PC-3 (cell line): ENCODE results near the gene TMSB15A.

Experiments used
- EZH2 ChIP-seq: fragments of 300-600 bp; sonication (generic); IDR thresholded peaks from one replicate; pipeline ENCODE4 v1.6.1; 2017; ENCODE audit warnings: antibody characterized with exemption, mild to moderate bottlenecking, low read length; ENCODE audit not compliant: unreplicated experiment
- TF ChIP-seq, protein P1 (sequence below): fragments of 300-600 bp; sonication (generic); conservative IDR thresholded peaks from 2 replicates; pipeline ENCODE4 v1.5.1; 2017; ENCODE audit warnings: antibody characterized with exemption, low read depth, mild to moderate bottlenecking, low read length

DNA sequence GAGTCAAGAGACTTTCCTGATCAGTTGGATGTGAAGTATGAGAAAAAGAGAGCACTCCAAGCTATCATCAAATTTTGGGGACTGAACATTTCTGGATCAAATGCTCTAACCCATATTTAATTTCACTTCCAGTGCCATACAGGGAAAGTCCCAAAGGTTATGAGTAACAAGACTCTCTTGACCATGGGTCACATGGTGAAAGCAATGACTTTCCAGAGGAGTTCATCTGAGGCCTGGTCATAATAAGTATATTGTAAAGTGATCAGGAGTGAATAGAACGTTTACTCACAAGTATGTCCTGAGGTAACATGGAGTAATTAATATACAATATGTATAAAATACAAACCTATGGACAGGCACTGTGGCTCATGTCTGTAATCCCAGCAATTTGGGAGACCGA lies 42.1 kb upstream of the TMSB15A start:
- TF ChIP-seq, protein P1, sequence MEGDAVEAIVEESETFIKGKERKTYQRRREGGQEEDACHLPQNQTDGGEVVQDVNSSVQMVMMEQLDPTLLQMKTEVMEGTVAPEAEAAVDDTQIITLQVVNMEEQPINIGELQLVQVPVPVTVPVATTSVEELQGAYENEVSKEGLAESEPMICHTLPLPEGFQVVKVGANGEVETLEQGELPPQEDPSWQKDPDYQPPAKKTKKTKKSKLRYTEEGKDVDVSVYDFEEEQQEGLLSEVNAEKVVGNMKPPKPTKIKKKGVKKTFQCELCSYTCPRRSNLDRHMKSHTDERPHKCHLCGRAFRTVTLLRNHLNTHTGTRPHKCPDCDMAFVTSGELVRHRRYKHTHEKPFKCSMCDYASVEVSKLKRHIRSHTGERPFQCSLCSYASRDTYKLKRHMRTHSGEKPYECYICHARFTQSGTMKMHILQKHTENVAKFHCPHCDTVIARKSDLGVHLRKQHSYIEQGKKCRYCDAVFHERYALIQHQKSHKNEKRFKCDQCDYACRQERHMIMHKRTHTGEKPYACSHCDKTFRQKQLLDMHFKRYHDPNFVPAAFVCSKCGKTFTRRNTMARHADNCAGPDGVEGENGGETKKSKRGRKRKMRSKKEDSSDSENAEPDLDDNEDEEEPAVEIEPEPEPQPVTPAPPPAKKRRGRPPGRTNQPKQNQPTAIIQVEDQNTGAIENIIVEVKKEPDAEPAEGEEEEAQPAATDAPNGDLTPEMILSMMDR, result no peak
- TF ChIP-seq EZH2, result no peak
